GM21723 (cell line): ENCODE measurements around the gene KL.

Experiments used
- ATAC-seq: cut with Tn5 transposase; IDR thresholded peaks from one replicate; pipeline ENCODE4 v1.9.1; 2021; ENCODE audit warnings: mild to moderate bottlenecking, moderate library complexity; ENCODE audit not compliant: unreplicated experiment

KL gene

GRCh38 chr13:33016414-33017322, at the start of gene KL:
KL (plus strand) TSS chr13:33016423; CDS start chr13:33016441, 18 bp downstream.
- ATAC-seq = peak; percentile 37

GRCh38 chr13:32967584-32968182, 48.5 kb upstream of the KL start:
- ATAC-seq = no peak

GRCh38 chr13:32968316-32968715, 47.9 kb upstream of the KL start:
- no peak for ATAC-seq

GRCh38 chr13:32968793-32969192, 47.4 kb upstream of the KL start:
- no peak for ATAC-seq

- peak; percentile 92 for ATAC-seq
These were observed 46.7 kb upstream of the KL start for GRCh38 chr13:32969516-32969941.

- ATAC-seq = no peak
These were observed 40.0 kb upstream of the KL start for GRCh38 chr13:32976056-32976805.

- no peak for ATAC-seq
These were observed 39.3 kb upstream of the KL start for GRCh38 chr13:32976912-32977311.

GRCh38 chr13:32977321-32977720, 38.9 kb upstream of the KL start:
- no peak for ATAC-seq

- no peak for ATAC-seq
These were observed 37.9 kb upstream of the KL start for GRCh38 chr13:32978278-32978677.

GRCh38 chr13:32983058-32983457, 33.2 kb upstream of the KL start:
- no peak for ATAC-seq

- ATAC-seq = no peak
These were observed 31.2 kb upstream of the KL start for GRCh38 chr13:32984857-32985626.

- ATAC-seq = no peak
These were observed 29.7 kb upstream of the KL start for GRCh38 chr13:32986552-32986951.

GRCh38 chr13:32987462-32987861, 28.8 kb upstream of the KL start:
- no peak for ATAC-seq

GRCh38 chr13:32988608-32989289, 27.5 kb upstream of the KL start:
- no peak for ATAC-seq

- ATAC-seq = no peak
These were observed 26.9 kb upstream of the KL start for GRCh38 chr13:32989290-32989667.

GRCh38 chr13:32989942-32990341, 26.3 kb upstream of the KL start:
- ATAC-seq = no peak

GRCh38 chr13:32993145-32993544, 23.1 kb upstream of the KL start:
- no peak for ATAC-seq

GRCh38 chr13:32997399-32997798, 18.8 kb upstream of the KL start:
- ATAC-seq = no peak

- ATAC-seq = no peak
These were observed 17.3 kb upstream of the KL start for GRCh38 chr13:32998966-32999365.

GRCh38 chr13:33000365-33000764, 15.9 kb upstream of the KL start:
- no peak for ATAC-seq
